Measurements from ENCODE around the gene ARSA.

DNA sequence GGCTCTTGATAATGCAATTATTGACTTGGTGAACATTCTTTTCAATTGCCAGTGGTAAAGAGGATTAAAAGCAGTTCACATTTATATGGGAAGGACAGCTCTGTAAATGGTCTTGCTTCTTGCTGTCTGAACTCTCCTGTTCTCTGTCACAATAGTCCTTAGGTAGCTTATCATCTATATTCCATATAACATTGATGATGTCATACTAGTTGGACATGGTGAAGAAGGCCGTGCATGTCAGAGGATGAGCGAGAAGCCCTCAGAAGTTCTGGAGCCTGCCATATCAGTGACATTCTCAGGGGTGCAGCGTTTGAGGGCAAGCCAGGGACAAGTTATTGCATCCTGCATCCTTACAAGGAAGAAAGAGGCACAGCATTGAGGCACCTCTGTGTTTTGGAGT, 42.7 kb downstream of the ARSA start:
- TF ChIP-seq, protein P1, sequence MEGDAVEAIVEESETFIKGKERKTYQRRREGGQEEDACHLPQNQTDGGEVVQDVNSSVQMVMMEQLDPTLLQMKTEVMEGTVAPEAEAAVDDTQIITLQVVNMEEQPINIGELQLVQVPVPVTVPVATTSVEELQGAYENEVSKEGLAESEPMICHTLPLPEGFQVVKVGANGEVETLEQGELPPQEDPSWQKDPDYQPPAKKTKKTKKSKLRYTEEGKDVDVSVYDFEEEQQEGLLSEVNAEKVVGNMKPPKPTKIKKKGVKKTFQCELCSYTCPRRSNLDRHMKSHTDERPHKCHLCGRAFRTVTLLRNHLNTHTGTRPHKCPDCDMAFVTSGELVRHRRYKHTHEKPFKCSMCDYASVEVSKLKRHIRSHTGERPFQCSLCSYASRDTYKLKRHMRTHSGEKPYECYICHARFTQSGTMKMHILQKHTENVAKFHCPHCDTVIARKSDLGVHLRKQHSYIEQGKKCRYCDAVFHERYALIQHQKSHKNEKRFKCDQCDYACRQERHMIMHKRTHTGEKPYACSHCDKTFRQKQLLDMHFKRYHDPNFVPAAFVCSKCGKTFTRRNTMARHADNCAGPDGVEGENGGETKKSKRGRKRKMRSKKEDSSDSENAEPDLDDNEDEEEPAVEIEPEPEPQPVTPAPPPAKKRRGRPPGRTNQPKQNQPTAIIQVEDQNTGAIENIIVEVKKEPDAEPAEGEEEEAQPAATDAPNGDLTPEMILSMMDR (IDR thresholded peaks at IDR 0.05; ENCODE audit: low read depth, low read length): no peak
- TF ChIP-seq POLR2A (IDR thresholded peaks at IDR 0.05; ENCODE audit: extremely low read depth, insufficient read length) (no peak), MYC (IDR thresholded peaks at IDR 0.05; ENCODE audit: low read depth, low read length) (no peak)
- TF ChIP-seq, protein P2, sequence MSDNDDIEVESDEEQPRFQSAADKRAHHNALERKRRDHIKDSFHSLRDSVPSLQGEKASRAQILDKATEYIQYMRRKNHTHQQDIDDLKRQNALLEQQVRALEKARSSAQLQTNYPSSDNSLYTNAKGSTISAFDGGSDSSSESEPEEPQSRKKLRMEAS (IDR thresholded peaks at IDR 0.05; ENCODE audit: low read depth, low read length): no peak
